NCI-H1930 (cell line): ENCODE results near the gene CLIP2.
"Not testable (repeated sequence)": the region's sequence is repeated elsewhere in the genome, so short reads cannot be mapped to it uniquely, and the experiment has no call there.

ENCODE experiments used
- DNase-seq, 2 experiments: peaks; one replicate each; lab custom pipeline; 2025; lab: John Stamatoyannopoulos, UW

CLIP2 gene

DNA sequence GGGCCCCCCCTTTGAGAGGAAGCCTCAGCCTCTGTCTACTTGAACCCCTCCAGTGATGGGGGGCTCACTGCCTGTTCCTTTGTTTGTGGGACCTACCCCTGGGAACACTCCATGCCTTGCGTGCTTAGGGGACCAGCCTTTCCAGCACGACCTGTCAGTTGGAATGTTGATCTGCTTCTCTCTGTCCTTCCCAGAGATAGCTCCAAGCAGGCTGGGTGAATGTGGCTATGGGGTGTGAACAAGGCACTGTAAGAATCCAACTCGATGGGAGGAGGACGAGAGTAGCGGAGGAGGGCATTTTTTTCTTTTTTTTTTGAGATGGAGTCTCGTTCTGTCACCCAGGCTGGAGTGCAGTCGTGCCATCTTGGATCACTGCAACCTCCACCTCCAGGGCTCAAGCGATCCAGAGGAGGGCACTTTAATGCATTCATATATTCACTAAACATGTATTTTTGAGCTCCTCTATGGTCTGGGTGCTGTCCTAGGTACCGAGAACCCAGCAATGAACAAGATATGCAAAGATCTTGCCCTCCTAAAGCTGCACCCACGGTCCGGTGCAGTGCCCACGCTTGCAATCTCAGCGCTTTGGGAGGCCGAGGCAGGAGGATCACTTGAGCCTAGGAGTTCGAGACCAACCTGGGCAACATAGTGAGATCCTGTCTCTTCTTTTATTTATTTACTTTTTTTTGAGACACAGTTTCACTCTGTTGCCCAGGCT is 8.5 kb downstream of the CLIP2 start:
- no peak for DNase-seq

DNA sequence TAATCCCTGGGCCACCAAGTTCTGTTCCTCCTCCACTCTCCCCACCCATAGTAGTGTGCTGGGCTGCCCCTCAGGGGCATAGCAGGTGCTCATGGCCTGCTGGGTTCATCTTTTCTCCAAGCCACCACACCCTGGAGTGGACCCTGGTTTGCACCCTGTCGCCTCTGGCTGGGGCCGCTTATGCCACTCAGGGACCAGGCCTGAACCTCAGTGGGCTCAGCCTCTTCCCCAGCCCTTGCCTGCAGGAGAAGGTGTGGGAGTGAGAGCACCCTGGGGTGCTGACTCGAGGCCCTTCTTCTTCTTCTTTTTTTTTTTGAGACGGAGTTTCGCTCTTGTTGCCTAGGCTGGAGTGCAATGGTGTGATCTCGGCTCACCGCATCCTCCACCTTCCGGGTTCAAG is 10.2 kb downstream of the CLIP2 start:
- no peak for DNase-seq

- DNase-seq: no peak
These were observed 11.7 kb downstream of the CLIP2 start for GRCh38 chr7:74300926-74301325.

DNA sequence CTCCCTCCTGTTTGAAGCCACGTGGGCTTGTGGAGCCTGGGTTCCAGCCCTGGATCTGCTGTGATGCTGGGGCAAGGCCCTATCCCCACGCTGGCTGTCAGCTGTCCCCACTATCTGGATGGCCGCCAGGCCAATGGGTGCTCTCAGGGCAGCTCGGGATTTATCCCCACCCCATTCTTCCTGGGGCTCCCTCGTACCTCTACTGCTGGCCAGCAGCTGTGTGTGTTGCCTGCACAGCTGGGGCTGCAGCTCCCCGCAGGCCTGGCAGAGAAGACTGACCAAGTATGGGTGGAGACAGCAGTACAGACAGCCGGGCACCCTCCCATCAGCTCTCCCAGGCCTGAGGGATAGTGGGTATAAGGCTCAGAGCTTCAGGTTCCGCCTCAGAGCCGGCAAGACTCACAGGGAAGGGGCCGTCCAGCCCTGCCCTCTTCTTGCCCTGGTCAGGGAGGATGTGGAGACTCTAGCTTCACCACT is 13.6 kb downstream of the CLIP2 start:
- no peak for DNase-seq

DNA sequence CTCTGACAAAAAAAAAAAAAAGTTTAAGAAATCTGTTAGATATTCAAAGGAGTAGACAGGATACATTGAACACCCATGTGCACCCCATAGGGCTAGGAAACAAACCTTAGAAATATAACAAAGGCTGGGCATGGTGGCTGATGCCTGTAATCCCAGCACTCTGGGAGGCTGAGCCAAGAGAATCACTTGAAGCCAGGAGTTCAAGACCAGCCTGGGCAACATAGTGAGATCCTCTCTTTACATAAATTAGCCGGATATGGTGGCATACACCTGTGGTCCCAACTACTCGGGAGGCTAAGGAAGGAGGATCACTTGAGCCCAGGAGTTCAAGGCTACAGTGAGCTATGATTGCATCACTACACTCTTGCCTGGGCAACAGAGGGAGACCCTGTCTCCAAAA is 15.3 kb downstream of the CLIP2 start:
- no peak for DNase-seq

GRCh38 chr7:74306004-74306729 is 17.0 kb downstream of the CLIP2 start:
- DNase-seq: no peak

GRCh38 chr7:74306730-74307469 is 17.7 kb downstream of the CLIP2 start:
- DNase-seq: no peak

DNA sequence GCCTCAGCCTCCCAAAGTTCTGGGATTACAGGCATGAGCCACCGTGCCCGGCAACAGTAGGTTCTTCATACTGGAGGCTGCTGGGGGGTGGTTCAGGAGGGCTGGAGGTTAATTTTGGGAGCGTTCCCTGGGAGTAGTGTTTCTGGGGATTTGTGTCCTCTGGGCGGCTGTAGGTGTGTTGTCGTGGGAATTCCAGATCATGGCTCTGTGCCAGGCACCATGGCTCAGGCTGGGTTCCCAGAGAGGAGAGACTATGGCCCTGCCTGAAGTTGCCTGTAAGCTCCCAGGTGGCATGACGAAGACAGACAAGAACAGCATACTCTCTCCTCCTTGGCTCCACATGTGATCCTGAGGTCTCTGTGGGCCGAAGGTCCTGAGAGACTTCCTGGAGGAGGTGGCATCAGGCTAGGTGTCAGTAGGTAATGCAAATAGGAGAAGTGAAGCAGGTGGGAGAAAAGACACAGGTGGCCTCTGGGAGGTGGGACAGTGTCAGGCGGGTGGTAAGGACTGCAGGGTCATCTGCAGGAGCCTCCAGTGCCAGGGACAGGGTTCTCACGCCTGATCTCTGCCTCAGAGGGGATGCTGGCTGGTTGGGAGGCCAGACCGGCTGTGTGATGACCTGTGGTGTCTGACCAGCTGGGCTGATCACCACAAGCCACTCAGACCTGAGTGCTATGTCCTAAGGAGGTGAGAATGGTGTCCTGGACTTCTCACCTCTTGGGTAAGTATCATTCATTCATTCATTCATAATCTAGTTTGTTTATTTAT is 18.7 kb downstream of the CLIP2 start:
- DNase-seq: no peak

- no peak for DNase-seq
These were observed 20.0 kb downstream of the CLIP2 start for GRCh38 chr7:74309181-74309580.

DNA sequence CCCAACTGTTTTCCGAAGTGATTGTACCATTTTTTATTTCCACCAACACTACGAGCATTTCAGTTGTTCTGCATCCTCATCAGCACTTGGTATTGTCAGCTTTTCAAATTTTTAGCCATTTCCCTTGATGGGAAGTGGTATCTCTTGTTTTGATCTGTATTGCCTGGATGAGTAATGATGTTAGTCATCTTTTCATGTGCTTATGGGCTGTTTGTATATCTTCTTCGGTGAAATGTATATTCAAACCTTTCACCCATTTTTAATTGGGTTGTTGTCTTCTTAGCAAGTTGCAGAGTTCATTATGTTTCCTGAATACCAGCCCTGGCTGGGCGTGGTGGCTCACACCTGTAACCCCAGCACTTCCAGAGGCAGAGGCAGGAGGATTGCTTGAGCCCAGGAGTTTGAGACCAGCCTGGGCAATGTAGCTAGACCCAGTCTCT is 22.1 kb downstream of the CLIP2 start:
- DNase-seq: no peak

DNA sequence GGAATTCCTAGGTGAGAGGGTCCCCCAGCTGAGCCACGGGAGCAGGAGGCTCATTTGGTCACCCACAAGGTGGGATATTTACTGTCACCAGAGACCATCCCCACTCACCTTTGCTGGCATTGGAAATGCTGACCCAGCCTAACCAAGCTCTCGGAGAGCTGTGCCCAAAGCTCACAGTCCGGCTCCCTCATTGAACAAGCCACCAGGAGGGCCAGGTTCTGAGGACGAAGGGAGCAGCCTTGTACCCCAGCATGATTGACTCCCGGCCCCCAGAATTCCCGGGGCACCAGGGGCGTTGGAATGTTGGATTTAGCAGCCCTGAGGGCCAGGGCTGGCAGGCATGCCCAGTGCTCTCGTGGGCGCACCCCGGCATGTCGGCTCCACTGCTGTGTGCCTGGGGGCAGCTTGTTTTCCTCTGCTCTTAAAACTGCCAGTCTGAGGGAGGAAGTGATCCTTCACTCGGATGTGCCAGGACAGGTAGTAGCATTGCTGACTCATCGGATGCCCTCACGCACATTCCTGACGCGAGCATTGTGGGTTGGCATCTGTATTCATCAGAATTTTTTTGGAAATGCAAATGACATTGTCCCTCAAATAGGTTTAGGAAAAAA is 23.3 kb downstream of the CLIP2 start:
- no peak for DNase-seq

- DNase-seq: not testable (repeated sequence)
These were observed 26.7 kb downstream of the CLIP2 start for GRCh38 chr7:74315891-74316290.

- no peak for DNase-seq
These were observed 28.1 kb downstream of the CLIP2 start for GRCh38 chr7:74317146-74317782.

DNA sequence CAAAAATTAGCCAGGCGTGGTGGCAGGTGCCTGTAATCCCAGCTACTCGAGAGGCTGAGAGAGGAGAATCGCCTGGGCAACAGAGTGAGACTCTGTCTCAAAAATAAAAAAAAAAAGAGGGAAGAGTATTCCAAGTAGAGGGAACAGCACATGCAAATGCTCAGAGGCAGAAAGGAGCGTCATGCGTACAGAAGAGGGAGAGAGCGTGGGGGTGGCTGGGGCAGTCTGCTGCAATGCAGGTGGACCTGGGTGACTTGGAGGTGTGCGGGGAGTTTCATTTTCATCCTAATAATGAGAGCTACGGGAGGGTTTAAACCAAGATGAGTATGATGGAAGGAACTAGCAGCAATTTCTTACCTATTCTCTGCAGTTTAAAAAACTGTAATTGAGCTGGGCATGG is 28.8 kb downstream of the CLIP2 start:
- DNase-seq: no peak

- no peak for DNase-seq
These were observed 31.5 kb downstream of the CLIP2 start for GRCh38 chr7:74320645-74321221.

DNA sequence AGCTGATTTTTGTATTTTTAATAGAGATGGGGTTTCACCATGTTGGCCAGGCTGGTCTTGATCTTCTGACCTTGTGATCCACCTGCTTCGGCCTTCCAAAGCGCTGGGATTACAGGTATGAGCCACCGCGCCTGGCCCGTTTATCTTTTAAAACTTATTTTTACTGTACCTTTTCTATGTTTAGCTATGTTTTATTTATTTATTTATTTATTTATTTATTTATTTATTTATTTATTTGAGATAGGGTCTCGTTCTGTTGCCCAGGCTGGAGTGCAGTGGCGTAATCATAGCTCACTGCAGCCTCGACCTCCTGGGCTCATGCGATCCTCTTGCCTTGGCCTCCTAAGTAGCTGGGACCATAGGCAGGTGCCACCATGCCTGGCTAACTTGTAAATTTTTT is 33.7 kb downstream of the CLIP2 start:
- DNase-seq: not testable (repeated sequence)

- no peak for DNase-seq
These were observed 35.5 kb downstream of the CLIP2 start for GRCh38 chr7:74324531-74325209.

- no peak for DNase-seq
These were observed 36.0 kb downstream of the CLIP2 start for GRCh38 chr7:74325210-74325565.

GRCh38 chr7:74329225-74329624 is 40.0 kb downstream of the CLIP2 start:
- DNase-seq: no peak
